Stimulated activated CD4-positive, alpha-beta T cell treated with anti-CD3 and anti-CD28 coated beads, Interleukin-1b, Interleukin-23, amount 100 ng/mL, for 4 hours (primary cell): Measurements from ENCODE around the gene HTR3C.
"Not testable (repeated sequence)": the region's sequence is repeated elsewhere in the genome, so short reads cannot be mapped to it uniquely, and the experiment has no call there.

Source experiments
- DNase-seq, 2 donors: peaks; one replicate each; pipeline ENCODE4 v3.0.0-alpha.2; 2020; ENCODE audit warnings: low read depth in 2 of 2

The HTR3C gene

GRCh38 chr3:184030536-184030935 lies 22.3 kb upstream of the HTR3C start:
- DNase-seq = no peak

GRCh38 chr3:184031187-184031792 lies 21.6 kb upstream of the HTR3C start, which contains the start of gene HTR3D:
HTR3D (plus strand) TSS chr3:184031742; CDS start chr3:184031742, 0 bp downstream.
- no peak for DNase-seq

GRCh38 chr3:184037816-184038215 lies 15.0 kb upstream of the HTR3C start:
- no peak for DNase-seq

GRCh38 chr3:184038307-184038706 lies 14.5 kb upstream of the HTR3C start:
- DNase-seq = not testable (repeated sequence)

- DNase-seq = no peak
These were observed 13.4 kb upstream of the HTR3C start for GRCh38 chr3:184039414-184039813.

- DNase-seq = no peak
These were observed 12.8 kb upstream of the HTR3C start for GRCh38 chr3:184040010-184040409.

- no peak for DNase-seq
These were observed 10.2 kb upstream of the HTR3C start for GRCh38 chr3:184042617-184043016.

GRCh38 chr3:184045995-184046394 lies 6.9 kb upstream of the HTR3C start:
- DNase-seq = no peak

- no peak for DNase-seq
These were observed 2.5 kb upstream of the HTR3C start for GRCh38 chr3:184050217-184050847.

GRCh38 chr3:184058029-184058428 lies 5.2 kb downstream of the HTR3C start:
- no peak for DNase-seq

- no peak for DNase-seq
These were observed 6.6 kb downstream of the HTR3C start for GRCh38 chr3:184059424-184059823.

GRCh38 chr3:184062637-184063036 lies 9.8 kb downstream of the HTR3C start:
- DNase-seq = no peak

- no peak for DNase-seq
These were observed 13.4 kb downstream of the HTR3C start for GRCh38 chr3:184066211-184066610.

- DNase-seq = no peak
These were observed 14.8 kb downstream of the HTR3C start for GRCh38 chr3:184067573-184068055.

GRCh38 chr3:184068344-184068743 lies 15.5 kb downstream of the HTR3C start:
- DNase-seq = no peak

- not testable (repeated sequence) for DNase-seq
These were observed 18.3 kb downstream of the HTR3C start for GRCh38 chr3:184071142-184071541.

- no peak for DNase-seq
These were observed 20.8 kb downstream of the HTR3C start for GRCh38 chr3:184073621-184074020.

GRCh38 chr3:184075901-184076300 lies 23.1 kb downstream of the HTR3C start:
- no peak for DNase-seq

- DNase-seq = no peak
These were observed 25.0 kb downstream of the HTR3C start for GRCh38 chr3:184077881-184078280.

- DNase-seq = no peak
These were observed 26.0 kb downstream of the HTR3C start for GRCh38 chr3:184078851-184079250.

- no peak for DNase-seq
These were observed 28.4 kb downstream of the HTR3C start for GRCh38 chr3:184081116-184081830.

GRCh38 chr3:184082034-184082433 lies 29.2 kb downstream of the HTR3C start:
- no peak for DNase-seq

GRCh38 chr3:184082465-184082864 lies 29.6 kb downstream of the HTR3C start:
- DNase-seq = no peak
